Measurements from ENCODE around the gene USP3. TPM values are rescaled to one million over a fixed set of nuclear protein-coding genes. Genes with fewer than 3 reads are reported as not detected.

The USP3 gene
- total RNA-seq, 2 donors from 2014 or later: 66.5 to 78.0 TPM

GRCh38 chr15:63601026-63601703, 96.8 kb downstream of the USP3 start:
- no peaks in the 10 kb centered on the region for H3K36me3 Mint-ChIP-seq (ENCODE audit: insufficient read depth in 2 of 2)
- H3K4me1 Mint-ChIP-seq (ENCODE audit: low read depth): peaks cover 79% of the 10 kb centered on the region
- no peaks in the 10 kb centered on the region for H3K27me3 Mint-ChIP-seq (ENCODE audit: low read depth)
- H3K4me3 Mint-ChIP-seq: peak overlapping the region; percentile 90 to 97
- no peaks in the 10 kb centered on the region for H3K9me3 Mint-ChIP-seq
- H3K27ac Mint-ChIP-seq: peak overlapping the region; percentile 91
- ATAC-seq (replicated peaks in 1 of 2): peak; percentile 15 to 18
- peak; percentile 68 to 72 for DNase-seq

GRCh38 chr15:63601704-63602185, 97.4 kb downstream of the USP3 start:
- ATAC-seq (replicated peaks in 1 of 2) (no peak), DNase-seq (no peak)
- Mint-ChIP-seq H3K9me3 (no peaks in the 10 kb centered on the region), H3K4me3 (peak overlapping the region; percentile 90 to 97), H3K27me3 (ENCODE audit: low read depth) (no peaks in the 10 kb centered on the region), H3K27ac (peak overlapping the region; percentile 91), H3K36me3 (ENCODE audit: insufficient read depth in 2 of 2) (no peaks in the 10 kb centered on the region), H3K4me1 (ENCODE audit: low read depth) (peaks cover 78% of the 10 kb centered on the region)

- no peak for DNase-seq
- H3K4me1 Mint-ChIP-seq (ENCODE audit: low read depth): peaks cover 69% of the 10 kb centered on the region
- H3K9me3 Mint-ChIP-seq: no peaks in the 10 kb centered on the region
- no peak overlapping the region for H3K27ac Mint-ChIP-seq
- no peak for ATAC-seq (replicated peaks in 1 of 2)
- no peaks in the 10 kb centered on the region for H3K27me3 Mint-ChIP-seq (ENCODE audit: low read depth)
- H3K36me3 Mint-ChIP-seq (ENCODE audit: insufficient read depth in 2 of 2): peaks cover 0 to 2% of the 10 kb centered on the region in 2 donors
- peak overlapping the region; percentile 21 to 38 for H3K4me3 Mint-ChIP-seq
Measured at GRCh38 chr15:63602595-63602994, 98.2 kb downstream of the USP3 start.

GRCh38 chr15:63603516-63603915, 99.1 kb downstream of the USP3 start:
- no peaks in the 10 kb centered on the region for H3K9me3 Mint-ChIP-seq
- ATAC-seq (replicated peaks in 1 of 2): no peak
- DNase-seq: no peak
- no peak overlapping the region for H3K27ac Mint-ChIP-seq
- no peak overlapping the region for H3K4me3 Mint-ChIP-seq
- no peaks in the 10 kb centered on the region for H3K27me3 Mint-ChIP-seq (ENCODE audit: low read depth)
- H3K4me1 Mint-ChIP-seq (ENCODE audit: low read depth): peaks cover 63% of the 10 kb centered on the region
- peaks cover 0 to 8% of the 10 kb centered on the region in 2 donors for H3K36me3 Mint-ChIP-seq (ENCODE audit: insufficient read depth in 2 of 2)

GRCh38 chr15:63604281-63604680, 99.9 kb downstream of the USP3 start:
- Mint-ChIP-seq H3K27ac (no peak overlapping the region), H3K27me3 (ENCODE audit: low read depth) (no peaks in the 10 kb centered on the region), H3K4me3 (no peak overlapping the region), H3K36me3 (ENCODE audit: insufficient read depth in 2 of 2) (peaks cover 0 to 12% of the 10 kb centered on the region in 2 donors), H3K9me3 (no peaks in the 10 kb centered on the region), H3K4me1 (ENCODE audit: low read depth) (peaks cover 57% of the 10 kb centered on the region)
- no peak for DNase-seq
- no peak for ATAC-seq (replicated peaks in 1 of 2)

GRCh38 chr15:63605036-63605435, 100.6 kb downstream of the USP3 start:
- ATAC-seq (replicated peaks in 1 of 2) (no peak), DNase-seq (no peak)
- Mint-ChIP-seq H3K27ac (peak overlapping the region; percentile 85), H3K36me3 (ENCODE audit: insufficient read depth in 2 of 2) (peaks cover 0 to 12% of the 10 kb centered on the region in 2 donors), H3K27me3 (ENCODE audit: low read depth) (no peaks in the 10 kb centered on the region), H3K9me3 (no peaks in the 10 kb centered on the region), H3K4me3 (peak overlapping the region; percentile 51 to 62), H3K4me1 (ENCODE audit: low read depth) (peaks cover 57% of the 10 kb centered on the region)

GRCh38 chr15:63605816-63606215, 101.4 kb downstream of the USP3 start:
- Mint-ChIP-seq H3K4me1 (ENCODE audit: low read depth) (peaks cover 63% of the 10 kb centered on the region), H3K27me3 (ENCODE audit: low read depth) (no peaks in the 10 kb centered on the region), H3K9me3 (no peaks in the 10 kb centered on the region), H3K27ac (peak overlapping the region; percentile 80), H3K36me3 (ENCODE audit: insufficient read depth in 2 of 2) (peaks cover 0 to 14% of the 10 kb centered on the region in 2 donors), H3K4me3 (peak overlapping the region; percentile 34 to 50)
- peak; percentile 61 to 74 for ATAC-seq (replicated peaks in 1 of 2)
- peak; percentile 71 to 72 for DNase-seq

- no peak for DNase-seq
- no peaks in the 10 kb centered on the region for H3K9me3 Mint-ChIP-seq
- H3K4me1 Mint-ChIP-seq (ENCODE audit: low read depth): peaks cover 68% of the 10 kb centered on the region
- no peak for ATAC-seq (replicated peaks in 1 of 2)
- H3K27ac Mint-ChIP-seq: peak overlapping the region; percentile 80
- H3K27me3 Mint-ChIP-seq (ENCODE audit: low read depth): no peaks in the 10 kb centered on the region
- peaks cover 3 to 18% of the 10 kb centered on the region in 2 donors for H3K36me3 Mint-ChIP-seq (ENCODE audit: insufficient read depth in 2 of 2)
- peak overlapping the region; percentile 34 to 50 for H3K4me3 Mint-ChIP-seq
Measured at GRCh38 chr15:63606308-63606707, 101.9 kb downstream of the USP3 start.

GRCh38 chr15:63608989-63609388, 104.6 kb downstream of the USP3 start:
- Mint-ChIP-seq H3K36me3 (ENCODE audit: insufficient read depth in 2 of 2) (peaks cover 3 to 20% of the 10 kb centered on the region in 2 donors), H3K4me1 (ENCODE audit: low read depth) (peaks cover 49% of the 10 kb centered on the region), H3K4me3 (no peak overlapping the region), H3K27ac (no peak overlapping the region), H3K9me3 (no peaks in the 10 kb centered on the region), H3K27me3 (ENCODE audit: low read depth) (no peaks in the 10 kb centered on the region)
- ATAC-seq (replicated peaks in 1 of 2) (no peak), DNase-seq (no peak)

- DNase-seq (no peak), ATAC-seq (replicated peaks in 1 of 2) (no peak)
- Mint-ChIP-seq H3K36me3 (ENCODE audit: insufficient read depth in 2 of 2) (peaks cover 3 to 20% of the 10 kb centered on the region in 2 donors), H3K4me1 (ENCODE audit: low read depth) (peaks cover 46% of the 10 kb centered on the region), H3K9me3 (no peaks in the 10 kb centered on the region), H3K27me3 (ENCODE audit: low read depth) (no peaks in the 10 kb centered on the region), H3K4me3 (no peak overlapping the region), H3K27ac (no peak overlapping the region)
Measured at GRCh38 chr15:63609448-63609847, 105.1 kb downstream of the USP3 start.

GRCh38 chr15:63610209-63610841, 105.9 kb downstream of the USP3 start:
- Mint-ChIP-seq H3K36me3 (ENCODE audit: insufficient read depth in 2 of 2) (peaks cover 3 to 24% of the 10 kb centered on the region in 2 donors), H3K27ac (peak overlapping the region; percentile 92), H3K9me3 (no peaks in the 10 kb centered on the region), H3K4me3 (peak overlapping the region; percentile 31 to 55), H3K27me3 (ENCODE audit: low read depth) (no peaks in the 10 kb centered on the region), H3K4me1 (ENCODE audit: low read depth) (peaks cover 37% of the 10 kb centered on the region)
- ATAC-seq (replicated peaks in 1 of 2) (peak; percentile 86 to 87), DNase-seq (peak; percentile 80 to 81)

GRCh38 chr15:63611177-63611576, 106.8 kb downstream of the USP3 start:
- peak overlapping the region; percentile 92 for H3K27ac Mint-ChIP-seq
- no peaks in the 10 kb centered on the region for H3K27me3 Mint-ChIP-seq (ENCODE audit: low read depth)
- peaks cover 3 to 24% of the 10 kb centered on the region in 2 donors for H3K36me3 Mint-ChIP-seq (ENCODE audit: insufficient read depth in 2 of 2)
- H3K4me1 Mint-ChIP-seq (ENCODE audit: low read depth): peaks cover 28% of the 10 kb centered on the region
- DNase-seq (no peak), ATAC-seq (replicated peaks in 1 of 2) (no peak)
- no peaks in the 10 kb centered on the region for H3K9me3 Mint-ChIP-seq
- H3K4me3 Mint-ChIP-seq: no peak overlapping the region

GRCh38 chr15:63612300-63612699, 107.9 kb downstream of the USP3 start:
- Mint-ChIP-seq H3K4me3 (no peak overlapping the region), H3K27me3 (ENCODE audit: low read depth) (no peaks in the 10 kb centered on the region), H3K27ac (no peak overlapping the region), H3K9me3 (no peaks in the 10 kb centered on the region), H3K4me1 (ENCODE audit: low read depth) (peaks cover 24% of the 10 kb centered on the region), H3K36me3 (ENCODE audit: insufficient read depth in 2 of 2) (peaks cover 5 to 23% of the 10 kb centered on the region in 2 donors)
- DNase-seq: no peak
- no peak for ATAC-seq (replicated peaks in 1 of 2)
